B cell (primary cell): ENCODE measurements around the gene AKAP6. TPM values are rescaled to one million over a fixed set of nuclear protein-coding genes. Genes with fewer than 3 reads are reported as not detected.

Experiments used
- ATAC-seq: fragments of 200-7000 bp; cut with Tn5 transposase; one replicate; pipeline ENCODE4 v1.10.0; 2021; ENCODE audit warnings: low read depth, mild to moderate bottlenecking, moderate number of reproducible peaks, moderate library complexity
- CTCF ChIA-PET: fragments of 350-600 bp; sonication (Branson Sonifier 250); formaldehyde crosslinking; loops from one replicate; lab custom pipeline; 2021; ENCODE audit warnings: antibody characterized with exemption, inconsistent platforms; lab: Charles Lee
- POLR2A ChIA-PET: fragments of 350-600 bp; sonication (Branson Sonifier 250); formaldehyde crosslinking; loops from one replicate; lab custom pipeline; 2021; ENCODE audit warnings: antibody characterized with exemption; lab: Charles Lee
- DNase-seq: peaks from one replicate; pipeline ENCODE4 v3.0.0; 2013
- H2AFZ ChIP-seq: 2 replicates; pipeline ENCODE4 v1.6.1; 2012; ENCODE audit warnings: mild to moderate bottlenecking, low read depth, low read length; ENCODE audit not compliant: insufficient read depth, poor library complexity, severe bottlenecking
- H3K27ac ChIP-seq, 2 donors: 1 replicate in 1 of 2; 2 replicates in 1 of 2; pipeline ENCODE4 v1.5.1; 2012 to 2013; ENCODE audit warnings: low read length in 2 of 2, mild to moderate bottlenecking in 2 of 2, moderate library complexity in 1 of 2
- H3K27me3 ChIP-seq, 4 experiments: fragments of 200-600 bp in 1 of 4; sonication (generic) in 1 of 4; replicated peaks in 1 of 4; 1 replicate in 2 of 4; 2 replicates in 2 of 4; pipeline versions ENCODE4 v1.6.1 to v1.7.0; 2013 to 2016; ENCODE audit warnings: low read length in 3 of 4, mild to moderate bottlenecking in 2 of 4, mixed read lengths in 1 of 4, moderate library complexity in 1 of 4; ENCODE audit not compliant: insufficient read depth in 4 of 4, control insufficient read depth in 3 of 4; ENCODE audit errors: control extremely low read depth in 1 of 4
- H3K36me3 ChIP-seq, 2 experiments: replicated peaks in 1 of 2; 1 replicate in 1 of 2; 2 replicates in 1 of 2; pipeline versions ENCODE4 v1.6.1 to v1.7.1; 2013; ENCODE audit warnings: low read length in 1 of 2; ENCODE audit not compliant: insufficient read depth in 2 of 2, control insufficient read depth in 1 of 2; ENCODE audit errors: control extremely low read depth in 1 of 2, extremely low read depth in 1 of 2
- H3K4me1 ChIP-seq, 2 donors: fragments of 200-600 bp in 1 of 2; sonication (generic) in 1 of 2; 1 replicate in 1 of 2; 2 replicates in 1 of 2; pipeline versions ENCODE4 v1.5.1 to v1.6.1; 2013 to 2017; ENCODE audit warnings: low read length in 2 of 2; ENCODE audit not compliant: control insufficient read depth in 2 of 2, insufficient read depth in 2 of 2
- H3K4me2 ChIP-seq: replicated peaks from 2 replicates; pipeline ENCODE3; 2012; ENCODE audit warnings: mild to moderate bottlenecking, low read depth, low read length; ENCODE audit not compliant: poor library complexity, severe bottlenecking
- H3K4me3 ChIP-seq, 5 experiments: fragments of 200-600 bp in 1 of 5; sonication (generic) in 1 of 5; 1 replicate in 3 of 5; 2 replicates in 2 of 5; pipeline versions ENCODE4 v1.5.1 to v1.7.0; 2011 to 2016; ENCODE audit warnings: low read length in 4 of 5, mild to moderate bottlenecking in 4 of 5, low read depth in 2 of 5, control low read depth in 1 of 5, moderate library complexity in 1 of 5; ENCODE audit not compliant: insufficient read depth in 1 of 5; ENCODE audit errors: control extremely low read depth in 1 of 5, extremely low read depth in 1 of 5
- H3K79me2 ChIP-seq: fragments of 200-600 bp; sonication (generic); one replicate; pipeline ENCODE4 v1.6.0; 2016; ENCODE audit warnings: low read length; ENCODE audit not compliant: control insufficient read depth, insufficient read depth
- H3K9ac ChIP-seq: fragments of 200-600 bp; sonication (generic); 2 replicates; pipeline ENCODE4 v1.6.1; 2017; ENCODE audit warnings: mild to moderate bottlenecking, low read length, moderate library complexity
- H3K9me3 ChIP-seq, 3 donors: one replicate each; pipeline versions ENCODE4 v1.6.1 to v1.7.1; 2013; ENCODE audit warnings: low read length in 2 of 3; ENCODE audit not compliant: control insufficient read depth in 2 of 3, insufficient read depth in 1 of 3; ENCODE audit errors: control extremely low read depth in 1 of 3
- H4K20me1 ChIP-seq: 2 replicates; pipeline ENCODE4 v1.6.0; 2012; ENCODE audit warnings: mild to moderate bottlenecking, low read length; ENCODE audit not compliant: insufficient read depth, control insufficient read depth, poor library complexity, severe bottlenecking
- H3K27ac Mint-ChIP-seq: one replicate; pipeline ENCODE4 v1.8.0; 2021; ENCODE audit warnings: mixed read lengths
- H3K27me3 Mint-ChIP-seq: one replicate; pipeline ENCODE4 v1.8.0; 2021; ENCODE audit warnings: mixed read lengths
- H3K4me1 Mint-ChIP-seq: one replicate; pipeline ENCODE4 v1.8.0; 2021; ENCODE audit warnings: mixed read lengths
- H3K4me3 Mint-ChIP-seq: one replicate; pipeline ENCODE4 v1.8.0; 2021; ENCODE audit warnings: mixed read lengths
- H3K9me3 Mint-ChIP-seq: one replicate; pipeline ENCODE4 v1.8.0; 2022; ENCODE audit warnings: mixed read lengths; ENCODE audit not compliant: insufficient read depth
- EZH2 ChIP-seq: IDR thresholded peaks from 2 replicates; pipeline ENCODE4 v1.6.1; 2012; ENCODE audit warnings: borderline replicate concordance, low read depth, mild to moderate bottlenecking, moderate library complexity, low read length; ENCODE audit not compliant: insufficient read depth, poor library complexity, severe bottlenecking
- WGBS: methylation state at CpG from one replicate; pipeline ENCODE4 v1.1.5; 2013; ENCODE audit warnings: missing lambda C conversion rate; ENCODE audit not compliant: insufficient coverage; 5-methylcytosine and 5-hydroxymethylcytosine counted together
- intact Hi-C: fragments of 100-400 bp; cut with micrococcal nuclease; formaldehyde crosslinking; loops from one replicate; pipeline ENCODE4 v1.10.0; 2022
- polyA plus RNA-seq: library from polyadenylated mRNA; depleted of rRNA; stranded (reverse); fragments of >200 nt; gene quantifications from 2 replicates; pipeline ENCODE4 v1.2.3, GENCODE V29; 2012
- total RNA-seq, 2 donors: library from RNA; stranded (reverse); fragments of 120-200 nt in 1 of 2; gene quantifications; 1 replicate in 1 of 2; 2 replicates in 1 of 2; pipeline versions ENCODE4 v1.2.3 to v1.2.4, GENCODE V29; 2013 to 2022
- TF ChIP-seq, protein P1 (sequence below): fragments of 200-600 bp; IDR thresholded peaks from one replicate; pipeline ENCODE4 v1.8.0; 2022; ENCODE audit warnings: antibody characterized with exemption, mild to moderate bottlenecking

AKAP6 gene
- total and polyA plus RNA-seq, 2 donors (not counting 1 experiment from before 2014, with no cell fraction given): 1.4 to 2.8 TPM

GRCh38 chr14:32724867-32725471 lies 395.9 kb downstream of the AKAP6 start:
- Histone ChIP-seq H4K20me1 (no peaks in the 10 kb centered on the region), H3K9ac (no peak overlapping the region), H3K4me2 (no peak overlapping the region), H3K4me1 (no peaks in the 10 kb centered on the region), H3K27ac (no peak overlapping the region), H2AFZ (no peak overlapping the region), H3K27me3 (no peaks in the 10 kb centered on the region), H3K4me3 (no peak overlapping the region), H3K36me3 (no peaks in the 10 kb centered on the region), H3K79me2 (no peaks in the 10 kb centered on the region), H3K9me3 (no peaks in the 10 kb centered on the region)
- POLR2A ChIA-PET: no interaction called here
- no peak overlapping the region for H3K4me3 Mint-ChIP-seq
- 82% methylated on average over 4 of the region's 6 CpGs for WGBS
- H3K4me1 Mint-ChIP-seq: no peaks in the 10 kb centered on the region
- no peak for TF ChIP-seq EZH2
- TF ChIP-seq, protein P1, sequence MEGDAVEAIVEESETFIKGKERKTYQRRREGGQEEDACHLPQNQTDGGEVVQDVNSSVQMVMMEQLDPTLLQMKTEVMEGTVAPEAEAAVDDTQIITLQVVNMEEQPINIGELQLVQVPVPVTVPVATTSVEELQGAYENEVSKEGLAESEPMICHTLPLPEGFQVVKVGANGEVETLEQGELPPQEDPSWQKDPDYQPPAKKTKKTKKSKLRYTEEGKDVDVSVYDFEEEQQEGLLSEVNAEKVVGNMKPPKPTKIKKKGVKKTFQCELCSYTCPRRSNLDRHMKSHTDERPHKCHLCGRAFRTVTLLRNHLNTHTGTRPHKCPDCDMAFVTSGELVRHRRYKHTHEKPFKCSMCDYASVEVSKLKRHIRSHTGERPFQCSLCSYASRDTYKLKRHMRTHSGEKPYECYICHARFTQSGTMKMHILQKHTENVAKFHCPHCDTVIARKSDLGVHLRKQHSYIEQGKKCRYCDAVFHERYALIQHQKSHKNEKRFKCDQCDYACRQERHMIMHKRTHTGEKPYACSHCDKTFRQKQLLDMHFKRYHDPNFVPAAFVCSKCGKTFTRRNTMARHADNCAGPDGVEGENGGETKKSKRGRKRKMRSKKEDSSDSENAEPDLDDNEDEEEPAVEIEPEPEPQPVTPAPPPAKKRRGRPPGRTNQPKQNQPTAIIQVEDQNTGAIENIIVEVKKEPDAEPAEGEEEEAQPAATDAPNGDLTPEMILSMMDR: no peak
- no peak for DNase-seq
- intact Hi-C loops: no loop called here
- no peak for ATAC-seq
- H3K9me3 Mint-ChIP-seq: no peaks in the 10 kb centered on the region
- no peaks in the 10 kb centered on the region for H3K27me3 Mint-ChIP-seq
- CTCF ChIA-PET: no interaction called here
- no peak overlapping the region for H3K27ac Mint-ChIP-seq

DNA sequence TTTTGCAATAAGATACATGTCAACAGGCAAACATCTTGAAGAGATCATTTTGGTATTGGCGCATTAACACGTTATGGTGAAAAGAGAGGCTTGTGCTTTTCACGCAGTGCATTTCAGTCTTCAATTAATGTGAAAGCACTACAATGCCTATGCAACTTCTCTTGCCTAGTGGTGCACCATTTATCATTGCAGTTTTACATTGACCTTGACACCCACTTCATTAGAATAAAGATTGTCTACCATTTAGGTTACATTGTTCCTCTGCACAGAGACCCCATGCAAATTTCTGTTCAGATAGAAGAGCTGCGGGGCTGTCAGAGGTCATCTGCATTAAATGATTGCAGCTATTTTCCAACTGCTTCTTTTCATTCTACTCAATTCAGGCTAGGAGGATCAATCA lies 397.4 kb downstream of the AKAP6 start:
- H3K4me3 ChIP-seq: no peak overlapping the region

More for the DNA sequence above, 397.4 kb downstream of the AKAP6 start:
- Histone ChIP-seq H3K9me3 (no peaks in the 10 kb centered on the region), H3K27me3 (no peaks in the 10 kb centered on the region), H3K4me2 (no peak overlapping the region), H3K4me1 (no peaks in the 10 kb centered on the region), H3K79me2 (no peaks in the 10 kb centered on the region), H4K20me1 (no peaks in the 10 kb centered on the region), H3K36me3 (no peaks in the 10 kb centered on the region), H3K27ac (no peak overlapping the region), H2AFZ (no peak overlapping the region), H3K9ac (no peak overlapping the region)
- ChIA-PET POLR2A (no interaction called here), CTCF (no interaction called here)
- Mint-ChIP-seq H3K9me3 (no peaks in the 10 kb centered on the region), H3K27ac (no peak overlapping the region), H3K27me3 (no peaks in the 10 kb centered on the region), H3K4me3 (no peak overlapping the region), H3K4me1 (no peaks in the 10 kb centered on the region)
- DNase-seq: no peak
- no CpG with 5 or more reads among the region's 4 CpGs for WGBS
- intact Hi-C loops: no loop called here
- no peak for ATAC-seq
- no peak for TF ChIP-seq EZH2
- TF ChIP-seq, protein P1: no peak
